Measurements from ENCODE around the gene ELOA2.
"Not testable (repeated sequence)": the region's sequence is repeated elsewhere in the genome, so short reads cannot be mapped to it uniquely, and the experiment has no call there.

Gene ELOA2

GRCh38 chr18:47035156-47035671 is at the start of gene ELOA2:
Gene ELOA2 (minus strand): TSS chr18:47035621. CDS start chr18:47035264, 357 bp downstream.
- DNase-seq = no peak

- DNase-seq = no peak
These were observed 46.2 kb upstream of the ELOA2 start for GRCh38 chr18:47081578-47081977.

GRCh38 chr18:47080872-47081271 is 45.5 kb upstream of the ELOA2 start:
- no peak for DNase-seq

- no peak for DNase-seq
These were observed 41.7 kb upstream of the ELOA2 start for GRCh38 chr18:47077111-47077510.

- no peak for DNase-seq
These were observed 39.9 kb upstream of the ELOA2 start for GRCh38 chr18:47075098-47075883.

GRCh38 chr18:47067648-47068047 is 32.2 kb upstream of the ELOA2 start:
- no peak for DNase-seq

- no peak for DNase-seq
These were observed 27.7 kb upstream of the ELOA2 start for GRCh38 chr18:47063096-47063495.

GRCh38 chr18:47062471-47062870 is 27.1 kb upstream of the ELOA2 start:
- no peak for DNase-seq

GRCh38 chr18:47054369-47054768 is 18.9 kb upstream of the ELOA2 start:
- DNase-seq = no peak

- no peak for DNase-seq
These were observed 15.0 kb upstream of the ELOA2 start for GRCh38 chr18:47050468-47050867.

GRCh38 chr18:47040982-47041381 is 5.6 kb upstream of the ELOA2 start:
- no peak for DNase-seq

- DNase-seq = no peak
These were observed 1.6 kb upstream of the ELOA2 start for GRCh38 chr18:47036927-47037578.

- DNase-seq = no peak
These were observed 965 bp upstream of the ELOA2 start for GRCh38 chr18:47036298-47036874.

GRCh38 chr18:47034591-47034990 is 830 bp downstream of the ELOA2 start:
- DNase-seq = not testable (repeated sequence)

GRCh38 chr18:47032945-47033344 is 2.5 kb downstream of the ELOA2 start:
- no peak for DNase-seq

GRCh38 chr18:47030887-47031286 is 4.5 kb downstream of the ELOA2 start:
- not testable (repeated sequence) for DNase-seq

- not testable (repeated sequence) for DNase-seq
These were observed 5.6 kb downstream of the ELOA2 start for GRCh38 chr18:47029684-47030353.

- DNase-seq = not testable (repeated sequence)
These were observed 6.7 kb downstream of the ELOA2 start for GRCh38 chr18:47028738-47029137.

- not testable (repeated sequence) for DNase-seq
These were observed 9.8 kb downstream of the ELOA2 start for GRCh38 chr18:47025557-47026174.

GRCh38 chr18:47023769-47024465 is 11.5 kb downstream of the ELOA2 start:
- not testable (repeated sequence) for DNase-seq

GRCh38 chr18:47022821-47023220 is 12.6 kb downstream of the ELOA2 start:
- not testable (repeated sequence) for DNase-seq

- not testable (repeated sequence) for DNase-seq
These were observed 14.7 kb downstream of the ELOA2 start for GRCh38 chr18:47020757-47021156.
